ENCODE data around the gene BTN1A1.

DNA sequence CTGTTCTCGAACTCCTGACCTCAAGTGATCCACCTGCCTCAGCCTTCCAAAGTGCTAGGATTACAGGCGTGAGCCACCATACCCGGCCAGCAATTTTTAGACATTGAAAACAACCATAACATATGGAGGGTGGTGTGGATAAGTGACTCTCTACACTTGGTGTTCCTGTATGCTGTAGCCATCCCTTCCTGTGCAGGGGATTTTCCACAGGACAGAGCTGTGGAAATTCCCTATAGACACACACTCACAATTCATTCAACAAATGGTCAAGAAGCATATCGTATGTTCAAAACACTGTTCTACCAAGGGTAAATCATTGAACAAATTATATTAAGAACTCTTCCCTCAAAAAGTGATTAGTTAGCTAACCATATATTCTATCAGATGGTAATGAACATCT is 36.1 kb upstream of the BTN1A1 start:
- TF ChIP-seq, protein P1, sequence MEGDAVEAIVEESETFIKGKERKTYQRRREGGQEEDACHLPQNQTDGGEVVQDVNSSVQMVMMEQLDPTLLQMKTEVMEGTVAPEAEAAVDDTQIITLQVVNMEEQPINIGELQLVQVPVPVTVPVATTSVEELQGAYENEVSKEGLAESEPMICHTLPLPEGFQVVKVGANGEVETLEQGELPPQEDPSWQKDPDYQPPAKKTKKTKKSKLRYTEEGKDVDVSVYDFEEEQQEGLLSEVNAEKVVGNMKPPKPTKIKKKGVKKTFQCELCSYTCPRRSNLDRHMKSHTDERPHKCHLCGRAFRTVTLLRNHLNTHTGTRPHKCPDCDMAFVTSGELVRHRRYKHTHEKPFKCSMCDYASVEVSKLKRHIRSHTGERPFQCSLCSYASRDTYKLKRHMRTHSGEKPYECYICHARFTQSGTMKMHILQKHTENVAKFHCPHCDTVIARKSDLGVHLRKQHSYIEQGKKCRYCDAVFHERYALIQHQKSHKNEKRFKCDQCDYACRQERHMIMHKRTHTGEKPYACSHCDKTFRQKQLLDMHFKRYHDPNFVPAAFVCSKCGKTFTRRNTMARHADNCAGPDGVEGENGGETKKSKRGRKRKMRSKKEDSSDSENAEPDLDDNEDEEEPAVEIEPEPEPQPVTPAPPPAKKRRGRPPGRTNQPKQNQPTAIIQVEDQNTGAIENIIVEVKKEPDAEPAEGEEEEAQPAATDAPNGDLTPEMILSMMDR (IDR thresholded peaks at IDR 0.05; ENCODE audit: low read depth, low read length): no peak
- no peak for TF ChIP-seq EZH2phosphoT487 (IDR thresholded peaks at IDR 0.05; ENCODE audit: low read depth)
